NCI-H2029 treated with DMSO at 0.1 percent for 48 hours (cell line): ENCODE results near the gene PAPOLA.
A peak's percentile ranks its signal among the peaks of the same experiment; 100 is the strongest.

Experiments used
- DNase-seq: peaks from one replicate; lab custom pipeline; 2025; lab: John Stamatoyannopoulos, UW

Gene PAPOLA

GRCh38 chr14:96565811-96566210 is 63.6 kb downstream of the PAPOLA start:
- DNase-seq: no peak

- no peak for DNase-seq
Observed at GRCh38 chr14:96567289-96567899, 65.2 kb downstream of the PAPOLA start.

- DNase-seq: no peak
Observed at GRCh38 chr14:96568621-96569020, 66.4 kb downstream of the PAPOLA start.

- no peak for DNase-seq
Observed at GRCh38 chr14:96571311-96571710, 69.1 kb downstream of the PAPOLA start.

GRCh38 chr14:96573473-96574100 is 71.4 kb downstream of the PAPOLA start:
- DNase-seq: no peak

GRCh38 chr14:96574171-96574632 is 72.0 kb downstream of the PAPOLA start:
- DNase-seq: no peak

- peak; percentile 81 for DNase-seq
Observed at GRCh38 chr14:96574633-96575632, 72.8 kb downstream of the PAPOLA start.

GRCh38 chr14:96576359-96576758 is 74.2 kb downstream of the PAPOLA start:
- no peak for DNase-seq

- no peak for DNase-seq
Observed at GRCh38 chr14:96576937-96577336, 74.8 kb downstream of the PAPOLA start.

GRCh38 chr14:96578619-96579018 is 76.4 kb downstream of the PAPOLA start:
- DNase-seq: no peak

GRCh38 chr14:96579358-96579757 is 77.2 kb downstream of the PAPOLA start:
- DNase-seq: no peak

GRCh38 chr14:96579855-96580254 is 77.7 kb downstream of the PAPOLA start:
- no peak for DNase-seq

GRCh38 chr14:96580566-96580965 is 78.4 kb downstream of the PAPOLA start:
- DNase-seq: no peak

GRCh38 chr14:96581026-96581425 is 78.8 kb downstream of the PAPOLA start:
- no peak for DNase-seq

GRCh38 chr14:96581902-96582301 is 79.7 kb downstream of the PAPOLA start:
- no peak for DNase-seq

- DNase-seq: no peak
Observed at GRCh38 chr14:96582411-96582961, 80.3 kb downstream of the PAPOLA start.

GRCh38 chr14:96582995-96583394 is 80.8 kb downstream of the PAPOLA start:
- DNase-seq: no peak

- no peak for DNase-seq
Observed at GRCh38 chr14:96583569-96584041, 81.4 kb downstream of the PAPOLA start.

- no peak for DNase-seq
Observed at GRCh38 chr14:96584199-96584906, 82.2 kb downstream of the PAPOLA start.

GRCh38 chr14:96584907-96585671 is 82.9 kb downstream of the PAPOLA start:
- DNase-seq: no peak

GRCh38 chr14:96585672-96586013 is 83.5 kb downstream of the PAPOLA start:
- DNase-seq: no peak
